Medulla oblongata (tissue), 1 donor: ENCODE results near the gene LPGAT1.

Experiments
- DNase-seq: peaks from one replicate; pipeline ENCODE4 v3.0.0-alpha.2; 2015; ENCODE audit errors: extremely low spot score

Gene LPGAT1

GRCh38 chr1:211762206-211762605 lies 68.4 kb downstream of the LPGAT1 start:
- no peak for DNase-seq

DNA sequence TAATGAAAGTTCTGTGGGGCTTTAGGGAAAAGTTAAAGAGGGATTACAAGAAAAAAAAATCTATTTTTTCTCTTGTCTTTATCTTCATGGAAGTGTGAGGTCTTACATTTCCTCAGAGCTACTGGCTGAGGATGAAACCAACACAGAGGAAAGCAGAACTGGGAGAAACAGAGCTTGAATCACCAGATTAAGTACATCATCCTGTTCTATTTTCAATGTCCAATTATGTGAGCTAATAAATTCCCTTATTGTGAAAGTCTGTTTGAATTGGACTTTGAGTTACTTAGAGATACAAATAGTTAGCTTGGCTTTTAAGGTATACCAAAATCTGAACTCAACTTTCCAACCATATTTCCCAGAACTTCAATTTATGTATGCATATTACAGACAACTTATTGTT lies 69.2 kb downstream of the LPGAT1 start:
- no peak for DNase-seq

DNA sequence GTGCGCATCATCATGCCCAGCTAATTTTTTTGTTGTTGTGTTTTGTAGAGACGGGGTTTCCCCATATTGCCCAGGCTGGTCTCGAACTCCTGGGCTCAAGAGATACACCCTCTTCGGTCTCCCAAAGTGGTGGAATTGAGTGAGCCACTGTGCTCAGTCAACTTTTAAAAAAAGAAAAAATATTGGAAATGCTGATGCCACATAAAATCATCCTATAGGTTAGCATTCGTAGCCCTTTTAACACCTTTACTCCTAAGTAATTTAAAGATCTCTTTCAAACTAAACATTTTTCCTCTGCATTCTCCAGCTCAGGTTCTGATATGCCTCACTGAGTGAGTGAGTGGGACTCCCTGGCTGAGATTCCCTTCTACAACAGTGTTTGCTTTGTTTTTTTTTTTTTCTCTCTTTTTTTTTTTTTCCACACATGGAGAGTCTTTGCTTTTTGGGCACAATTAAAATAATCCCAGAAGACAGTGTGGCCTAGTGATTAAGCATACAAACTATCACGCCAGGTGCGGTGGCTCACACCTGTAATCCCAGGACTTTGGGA lies 74.0 kb downstream of the LPGAT1 start:
- DNase-seq, result no peak

GRCh38 chr1:211753649-211754251 lies 76.8 kb downstream of the LPGAT1 start:
- no peak for DNase-seq

DNA sequence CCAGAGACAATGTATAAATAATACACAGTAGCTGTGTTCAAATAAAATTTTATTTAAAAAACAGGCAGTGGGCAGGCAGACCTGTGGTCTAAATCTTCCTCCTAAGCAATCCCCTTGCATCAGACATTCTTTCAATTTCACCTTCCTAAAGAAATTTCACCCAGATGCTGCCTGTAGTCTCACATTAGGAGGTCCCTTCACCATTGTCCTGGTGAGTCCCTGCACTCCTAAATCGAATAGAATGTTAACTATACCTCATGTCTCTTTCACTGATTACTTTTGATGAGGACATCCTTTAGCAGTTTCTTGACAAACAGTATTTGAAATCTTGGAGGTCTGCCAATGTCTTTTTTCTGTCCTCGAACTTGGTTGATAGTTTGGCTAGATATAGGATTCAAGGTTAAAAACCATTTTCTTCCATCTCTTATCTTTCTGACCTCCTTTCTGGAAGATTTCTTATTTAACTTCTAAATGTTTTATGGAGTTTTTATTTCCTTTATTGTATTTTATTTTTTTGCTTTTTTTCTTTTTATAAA lies 77.5 kb downstream of the LPGAT1 start:
- DNase-seq, result no peak

DNA sequence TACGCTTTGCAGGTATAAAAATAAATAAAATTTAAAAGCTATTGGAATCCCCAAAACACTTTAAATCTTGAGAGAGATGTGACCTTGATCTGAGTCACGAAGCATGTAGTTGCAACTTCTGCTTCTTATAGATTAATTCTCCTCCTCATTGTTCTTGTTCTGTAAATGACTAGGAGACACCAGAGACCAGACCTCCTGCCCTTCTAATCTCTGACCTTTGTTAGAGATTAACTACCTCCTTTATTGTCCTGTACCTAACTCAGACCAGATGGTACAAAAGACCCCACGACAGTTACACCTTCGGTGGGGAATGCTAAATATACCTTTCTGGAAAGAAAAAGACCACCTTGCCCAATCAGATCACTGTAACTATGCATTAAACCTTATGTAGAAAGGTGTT lies 78.2 kb downstream of the LPGAT1 start:
- DNase-seq, result no peak

DNA sequence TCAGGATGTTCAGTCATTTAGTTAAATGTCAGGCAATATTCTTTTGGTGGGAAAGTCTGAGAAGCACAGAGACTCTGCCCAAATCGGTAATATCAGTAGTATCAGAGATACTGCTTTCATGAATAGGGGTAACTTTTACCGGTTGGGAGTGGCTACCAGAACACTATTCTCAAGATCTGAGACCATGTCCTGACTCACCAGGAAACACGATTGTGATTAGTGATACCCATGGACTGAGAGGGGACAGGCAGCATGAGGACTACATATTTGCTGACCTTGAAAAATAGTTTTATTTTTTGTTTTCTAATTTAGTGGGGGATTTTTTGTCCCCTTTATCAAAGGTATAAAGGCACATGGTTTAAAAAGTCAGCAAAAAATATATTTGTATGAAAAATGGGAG lies 79.1 kb downstream of the LPGAT1 start:
- no peak for DNase-seq

GRCh38 chr1:211750599-211750998 lies 80.0 kb downstream of the LPGAT1 start:
- DNase-seq, result no peak

DNA sequence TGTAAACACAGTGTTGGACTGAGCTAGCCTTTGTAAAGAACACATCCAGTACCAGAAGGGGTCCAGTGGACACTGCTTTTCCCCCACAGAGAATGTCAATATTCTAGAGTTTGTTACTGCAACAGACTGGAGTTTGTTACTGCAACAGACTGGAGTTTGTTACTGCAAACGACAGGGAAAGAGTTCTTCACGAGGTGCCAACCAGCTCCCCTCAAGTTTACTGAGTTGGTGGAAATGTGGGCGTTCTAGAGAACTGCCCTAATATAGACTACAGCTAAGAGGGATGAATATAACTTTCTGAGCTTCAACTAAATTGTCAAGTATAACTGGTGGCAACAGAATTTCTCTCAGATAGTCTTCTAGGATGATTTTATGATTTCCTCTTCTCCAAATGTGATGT lies 81.3 kb downstream of the LPGAT1 start:
- DNase-seq, result no peak

GRCh38 chr1:211748810-211749209 lies 81.8 kb downstream of the LPGAT1 start:
- DNase-seq, result peak; percentile 54

DNA sequence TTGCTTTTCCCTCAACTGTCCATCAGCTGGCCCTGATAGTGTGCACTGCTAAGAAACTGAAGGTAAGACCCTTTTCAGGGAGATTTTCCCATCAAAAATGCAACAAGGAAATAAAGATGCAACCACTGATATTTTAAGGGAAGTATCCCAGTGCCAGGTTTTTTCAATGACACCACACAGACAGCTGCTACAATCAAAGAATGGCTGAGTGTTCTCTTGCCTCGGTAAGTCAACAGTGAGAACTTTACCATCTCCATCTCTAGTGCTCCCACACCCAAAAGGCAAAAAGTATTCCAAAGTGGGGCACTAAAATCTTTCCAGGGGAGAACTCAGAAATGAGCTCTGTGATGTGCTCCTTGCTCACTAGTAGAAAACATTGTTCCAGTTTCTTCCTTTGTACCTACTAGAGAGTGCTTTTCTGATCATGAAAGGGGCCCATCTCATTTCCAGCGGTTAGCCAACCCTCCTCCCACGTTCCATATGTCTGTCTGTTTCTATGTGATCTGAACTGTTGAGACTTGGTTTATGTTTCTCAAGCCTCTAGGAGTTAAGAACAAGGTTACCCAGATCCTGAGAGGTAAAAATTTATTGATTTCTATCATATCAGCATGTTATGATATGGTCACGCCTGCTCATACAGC lies 87.6 kb downstream of the LPGAT1 start:
- DNase-seq, result peak; percentile 54

DNA sequence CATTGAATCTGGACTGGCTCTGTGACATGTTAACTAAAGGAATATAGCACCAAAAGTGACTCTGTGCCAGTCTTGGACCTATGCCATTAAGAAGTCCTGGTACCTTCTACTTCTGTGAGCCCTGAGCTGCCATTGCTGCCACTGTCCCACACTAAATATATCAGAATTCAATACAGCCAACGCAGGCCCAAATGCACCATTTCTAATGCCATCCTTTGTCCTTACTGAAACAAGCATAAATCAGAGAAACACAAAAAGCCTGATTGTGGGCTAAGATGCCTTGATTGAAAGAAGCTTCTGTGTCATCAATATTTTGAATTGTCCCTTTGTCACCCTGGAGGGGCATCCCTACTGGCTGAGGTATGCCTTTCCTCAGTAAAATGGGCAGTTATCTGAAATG lies 88.3 kb downstream of the LPGAT1 start:
- peak; percentile 66 for DNase-seq

DNA sequence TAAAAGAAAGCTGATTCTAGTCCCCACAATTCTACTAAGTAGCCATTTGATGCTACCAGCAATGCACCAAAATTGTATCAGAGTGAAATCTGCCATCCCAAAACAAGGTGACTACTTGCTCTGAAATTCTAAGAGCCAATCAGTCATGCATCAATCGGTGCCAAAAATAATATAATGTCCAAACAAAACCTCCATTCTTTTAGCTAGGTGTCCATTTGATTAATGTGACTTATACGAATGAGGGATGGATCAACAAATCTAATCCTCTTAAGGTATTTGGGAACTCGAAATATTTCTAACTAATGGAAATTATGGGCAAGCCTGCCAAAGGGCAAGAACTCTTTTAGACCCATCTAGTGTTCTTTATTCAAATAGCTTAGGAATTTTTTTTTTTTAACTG lies 88.8 kb downstream of the LPGAT1 start:
- no peak for DNase-seq

DNA sequence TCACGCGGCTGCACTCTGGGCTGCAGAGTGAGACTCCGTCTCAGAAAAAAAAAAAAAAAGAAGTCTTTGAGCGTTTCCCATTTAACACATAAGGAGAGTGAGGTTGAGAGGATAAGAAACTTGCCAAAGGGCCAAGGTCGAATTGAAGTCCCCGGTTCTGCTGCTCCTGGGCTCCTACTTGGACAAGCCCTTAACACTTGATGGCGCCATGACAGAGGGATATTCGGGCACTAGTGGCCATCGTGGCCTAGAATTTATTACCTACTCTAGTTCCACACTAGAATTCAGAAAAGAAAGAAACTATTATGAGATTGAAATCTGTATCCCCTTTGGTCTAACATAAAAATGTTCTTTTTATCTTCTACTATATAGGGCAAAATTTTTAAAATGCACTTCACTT lies 89.4 kb downstream of the LPGAT1 start:
- DNase-seq, result no peak

GRCh38 chr1:211739671-211740411 lies 90.7 kb downstream of the LPGAT1 start:
- DNase-seq, result no peak

DNA sequence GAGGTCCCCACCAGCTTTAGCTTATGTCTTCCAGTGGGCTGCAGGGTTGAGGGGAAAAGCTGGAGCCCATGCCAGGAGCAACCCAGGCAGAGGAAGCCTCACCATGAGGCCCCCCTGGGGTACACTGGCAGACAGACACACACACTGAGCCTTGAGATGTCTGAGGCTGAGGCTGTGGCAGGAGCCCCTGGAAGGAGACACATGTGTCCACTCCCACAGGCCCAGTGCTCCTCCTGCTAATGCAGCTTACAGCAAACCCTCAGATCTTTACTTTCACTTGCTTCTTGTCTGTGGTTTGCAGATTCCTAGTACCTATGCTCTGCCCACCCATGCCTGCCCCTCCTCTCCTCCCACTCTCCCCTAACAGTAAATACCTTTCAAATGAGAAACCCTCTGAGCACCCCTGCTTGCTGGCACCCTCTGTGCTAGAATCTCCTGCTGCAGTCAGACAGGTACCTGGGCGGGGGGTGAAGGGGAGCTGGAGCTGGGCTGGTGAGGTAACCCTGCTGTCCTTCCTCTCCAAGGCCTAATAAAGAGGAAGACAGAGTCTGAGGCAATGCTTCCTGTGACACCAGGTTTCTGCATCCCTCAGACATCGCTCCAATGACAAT lies 91.8 kb downstream of the LPGAT1 start:
- DNase-seq, result no peak

- DNase-seq, result no peak
Measured at GRCh38 chr1:211738096-211738690, 92.4 kb downstream of the LPGAT1 start.

GRCh38 chr1:211737115-211738035 lies 93.2 kb downstream of the LPGAT1 start:
- peak; percentile 87 for DNase-seq

DNA sequence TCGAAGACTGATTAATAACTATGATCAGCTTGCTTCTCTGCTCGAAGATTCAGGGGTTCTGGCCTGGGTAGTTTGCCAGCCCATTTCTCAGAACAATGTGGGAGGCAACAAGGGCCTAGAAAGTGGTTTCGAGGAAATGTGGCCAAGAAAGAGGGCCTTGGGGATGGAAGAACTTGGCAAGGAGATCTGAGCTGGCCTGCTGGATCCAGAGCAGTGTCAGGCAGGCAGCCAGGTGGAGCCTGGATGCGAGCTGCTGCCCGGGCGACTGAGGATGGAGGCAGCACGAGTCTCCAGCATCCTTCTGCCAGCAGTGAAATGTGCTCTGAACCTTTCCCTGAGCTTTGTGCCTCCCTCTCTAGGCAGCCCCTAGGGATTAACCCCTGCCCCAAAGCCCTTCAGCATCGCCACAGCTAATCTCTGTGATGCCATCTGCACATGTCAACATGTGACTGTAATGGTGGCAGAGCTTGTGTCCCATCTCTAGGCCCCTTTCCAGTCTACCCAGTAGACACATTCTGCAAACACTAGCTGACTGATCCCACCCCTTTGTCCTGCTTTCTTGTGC lies 94.1 kb downstream of the LPGAT1 start:
- peak; percentile 84 for DNase-seq
